K562 (cell line): ENCODE data around the gene IQCE. TPM values are rescaled to one million over a fixed set of nuclear protein-coding genes. Genes with fewer than 3 reads are reported as not detected.

Experiments used
- ATAC-seq: fragments of 200-7000 bp; cut with Tn5 transposase; 3 replicates; pipeline ENCODE4 v1.9.1; 2020; ENCODE audit warnings: moderate library complexity
- BruUV-seq: library from RNA; stranded (reverse); fragments of 400-500 nt; replicated peaks from 2 replicates; lab custom pipeline; 2021; lab: Mats Ljungman, UMichigan
- CTCF ChIA-PET: fragments of 300-600 bp; formaldehyde crosslinking; extraction: SDS; loops from one replicate; lab custom pipeline; 2021; ENCODE audit warnings: low intra/inter-chr PET ratio; lab: Yijun Ruan, JAX
- POLR2A ChIA-PET: fragments of 300-600, 350-650 bp; sonication (Branson Sonifier 250); formaldehyde crosslinking; extraction: SDS; loops from one replicate; lab custom pipeline; 2021; ENCODE audit warnings: antibody characterized with exemption, inconsistent platforms; lab: Yijun Ruan, JAX
- DNase-seq, 4 experiments: peaks; one replicate each; pipeline versions ENCODE4 v3.0.0 to v3.0.0-alpha.2; 2011 to 2018; ENCODE audit warnings: low spot score in 3 of 4, mixed read lengths in 3 of 4; ENCODE audit errors: extremely low read depth in 1 of 4
- FAIRE-seq: peaks from 2 replicates; lab custom pipeline; 2011; peaks lifted over from hg19 to GRCh38; lab: Jason Lieb, UNC
- H2AFZ ChIP-seq: 2 replicates; pipeline ENCODE4 v1.6.0; 2011; ENCODE audit warnings: low read depth, low read length, control low read depth, inconsistent platforms
- H3K27ac ChIP-seq: fragments of 200-600 bp; 3 replicates; pipeline ENCODE4 v1.8.0; 2011; ENCODE audit warnings: low read depth, mild to moderate bottlenecking, control low read depth, inconsistent platforms, low read length, moderate library complexity, mixed read lengths; ENCODE audit errors: extremely low read depth
- H3K27me3 ChIP-seq, 2 experiments: fragments of 300-600 bp in 1 of 2; 2 replicates in 1 of 2; 3 replicates in 1 of 2; pipeline versions ENCODE4 v1.6.0 to v1.8.0; 2011; ENCODE audit warnings: inconsistent platforms in 2 of 2, low read length in 2 of 2, mild to moderate bottlenecking in 1 of 2, mixed read lengths in 1 of 2, moderate library complexity in 1 of 2; ENCODE audit not compliant: control insufficient read depth in 2 of 2, insufficient read depth in 2 of 2
- H3K36me3 ChIP-seq: fragments of 300-600 bp; 3 replicates; pipeline ENCODE4 v1.8.0; 2011; ENCODE audit warnings: mild to moderate bottlenecking, low read length, inconsistent platforms; ENCODE audit not compliant: control insufficient read depth, insufficient read depth
- H3K4me1 ChIP-seq, 2 experiments: fragments of 200-600 bp in 1 of 2; replicated peaks in 1 of 2; 2 replicates in 1 of 2; 3 replicates in 1 of 2; pipeline versions ENCODE4 v1.5.1 to v1.8.0; 2011; ENCODE audit warnings: inconsistent platforms in 2 of 2, low read length in 2 of 2, mild to moderate bottlenecking in 1 of 2, mixed read lengths in 1 of 2, moderate library complexity in 1 of 2; ENCODE audit not compliant: control insufficient read depth in 2 of 2, insufficient read depth in 2 of 2
- H3K4me2 ChIP-seq: 2 replicates; pipeline ENCODE4 v1.6.1; 2011; ENCODE audit warnings: low read length, control low read depth, inconsistent platforms, mixed read lengths; ENCODE audit not compliant: insufficient read depth
- H3K4me3 ChIP-seq: fragments of 200-600 bp; sonication (generic), shearing (Covaris generic); 2 replicates; pipeline ENCODE4 v1.5.1; 2016; ENCODE audit warnings: control low read depth, inconsistent platforms
- H3K79me2 ChIP-seq: fragments of 200-600 bp; 3 replicates; pipeline ENCODE4 v1.8.0; 2011; ENCODE audit warnings: low read length, inconsistent platforms; ENCODE audit not compliant: control insufficient read depth, insufficient read depth
- H3K9ac ChIP-seq, 2 experiments: 2 replicates each; pipeline versions ENCODE4 v1.6.0 to v1.6.1; 2011; ENCODE audit warnings: low read depth in 2 of 2, low read length in 2 of 2, control low read depth in 1 of 2, inconsistent platforms in 1 of 2, mild to moderate bottlenecking in 1 of 2, mixed read lengths in 1 of 2; ENCODE audit not compliant: insufficient read depth in 1 of 2
- H3K9me1 ChIP-seq: one replicate; pipeline ENCODE4 v1.6.0; 2011; ENCODE audit warnings: inconsistent platforms, mild to moderate bottlenecking, low read length, moderate library complexity; ENCODE audit not compliant: control insufficient read depth, insufficient read depth
- H3K9me3 ChIP-seq: replicated peaks from 2 replicates; pipeline ENCODE4 v1.5.1; 2011; ENCODE audit warnings: low read depth, low read length, inconsistent platforms; ENCODE audit not compliant: control insufficient read depth, insufficient read depth
- H4K20me1 ChIP-seq: replicated peaks from 2 replicates; pipeline ENCODE4 v1.6.1; 2011; ENCODE audit warnings: low read length, inconsistent platforms, mixed read lengths; ENCODE audit not compliant: control insufficient read depth, insufficient read depth
- CC2D1A ChIP-seq: fragments of 450-650 bp; IDR thresholded peaks from 2 replicates; pipeline ENCODE4 v1.6.1; 2017; ENCODE audit warnings: mild to moderate bottlenecking
- KAT7 ChIP-seq: sonication (generic); formaldehyde crosslinking; IDR thresholded peaks from 2 replicates; pipeline ENCODE4 v1.8.0; 2022; ENCODE audit warnings: missing genetic modification reagents, mild to moderate bottlenecking, borderline replicate concordance
- NFE2 ChIP-seq: IDR thresholded peaks from 2 replicates; pipeline ENCODE4 v1.6.1; 2014; ENCODE audit warnings: antibody characterized with exemption, low read depth
- WGBS: fragments of 100-300 bp; shearing (Covaris generic); methylation state at CpG from one replicate; pipeline ENCODE4 v1.1.6; 2016; ENCODE audit warnings: low coverage, mixed read lengths; ENCODE audit not compliant: insufficient coverage; ENCODE audit errors: missing lambda C conversion rate; 5-methylcytosine and 5-hydroxymethylcytosine counted together
- in situ Hi-C: fragments of 300-500 bp; cut with MboI; formaldehyde crosslinking; loops from 4 replicates; pipeline ENCODE4 v1.15.0; 2018; ENCODE audit warnings: inconsistent platforms, mixed read lengths
- intact Hi-C: fragments of 100-400 bp; cut with micrococcal nuclease; formaldehyde crosslinking; loops from 2 replicates; pipeline ENCODE4 v1.14.2; 2022
- polyA plus RNA-seq, 8 experiments: library from polyadenylated mRNA; depleted of rRNA in 4 of 8; stranded (reverse) in 5 of 8; unstranded in 3 of 8; fragments of >200 nt; fragmentation: Nextera tagmentation in 2 of 8; fragmentation: Illumina TruSeq in 1 of 8; extraction: Ambion mirVana in 2 of 8; extraction: Trizol in 1 of 8; gene quantifications; 2 replicates each; pipeline versions ENCODE4 v1.2.1 to v1.2.3, GENCODE V29; 2011 to 2014; ENCODE audit warnings: inconsistent platforms in 1 of 8, missing spikeins in 1 of 8
- total RNA-seq, 7 experiments: library from RNA; depleted of rRNA in 6 of 7; stranded (reverse); fragments of >200 nt in 6 of 7; fragmentation: Illumina TruSeq in 2 of 7; extraction: Trizol in 2 of 7; gene quantifications; 2 replicates each; pipeline versions ENCODE4 v1.2.1 to v1.2.3, GENCODE V29; 2011 to 2021; ENCODE audit warnings: low replicate concordance in 1 of 7
- TF ChIP-seq, protein P1 (sequence below), 3 experiments: IDR thresholded peaks in 2 of 3; conservative IDR thresholded peaks in 1 of 3; 2 replicates each; pipeline ENCODE4 v1.5.1; 2011 to 2012; ENCODE audit warnings: low read length in 3 of 3, mild to moderate bottlenecking in 3 of 3, control low read depth in 2 of 3, improper control_type of control experiment in 1 of 3, inconsistent platforms in 1 of 3, low read depth in 1 of 3, mixed read lengths in 1 of 3, moderate library complexity in 1 of 3; ENCODE audit not compliant: insufficient read depth in 2 of 3
- TF ChIP-seq, protein P2 (sequence below), 2 experiments: fragments of 450-650 bp; formaldehyde crosslinking in 1 of 2; IDR thresholded peaks; 2 replicates each; pipeline versions ENCODE4 v1.4.0 to v1.6.1; 2014 to 2020; ENCODE audit warnings: mild to moderate bottlenecking in 2 of 2, borderline replicate concordance in 1 of 2, low read depth in 1 of 2

IQCE gene
- total and polyA plus RNA-seq, 9 of the 15 experiments (the other 6 are each of a cell fraction or from before 2014, with no cell fraction given), result 0.18 to 8.5 (median 4.2) TPM

DNA sequence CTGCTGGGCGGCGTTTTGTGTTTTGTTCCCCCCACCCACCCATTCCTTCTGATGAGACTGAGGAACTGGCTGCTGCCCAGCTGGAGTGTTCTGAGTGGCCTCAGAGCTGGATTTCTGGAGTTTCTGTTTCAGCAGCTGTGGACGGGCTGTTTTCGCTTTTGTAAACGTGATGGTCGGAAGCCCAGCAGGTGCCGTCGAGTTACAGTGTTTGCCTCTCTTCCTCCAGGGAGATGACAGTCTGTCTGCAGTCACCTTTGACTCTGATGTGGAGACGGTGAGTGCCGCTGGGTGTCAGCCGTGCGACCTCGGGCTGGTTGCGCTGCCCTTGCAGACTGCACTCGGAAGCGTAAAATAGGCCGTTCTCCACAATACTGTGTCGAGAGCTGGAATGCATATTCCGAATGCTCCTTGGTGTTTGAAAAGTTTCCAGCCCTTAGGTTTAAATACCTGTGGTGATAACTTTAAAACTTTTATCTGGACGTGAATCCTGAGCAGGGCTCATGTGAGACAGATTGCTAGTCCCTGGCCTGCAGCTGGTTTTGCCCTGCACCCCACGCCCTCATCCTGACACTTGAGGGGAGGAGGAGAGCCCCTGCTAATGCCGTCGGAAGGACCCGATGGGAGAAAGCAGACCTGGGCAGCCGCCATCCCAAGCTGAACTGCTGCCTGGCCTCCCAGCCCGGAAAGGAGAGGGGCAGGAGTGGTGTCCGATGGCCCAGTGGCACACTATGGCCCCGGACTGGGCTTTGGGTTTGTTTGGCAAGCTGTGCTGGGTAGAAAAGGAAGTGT, 8.3 kb downstream of the IQCE start (continued):
- TF ChIP-seq KAT7 (CRISPR knock-in tag) (no peak), NFE2 (no peak)

DNA sequence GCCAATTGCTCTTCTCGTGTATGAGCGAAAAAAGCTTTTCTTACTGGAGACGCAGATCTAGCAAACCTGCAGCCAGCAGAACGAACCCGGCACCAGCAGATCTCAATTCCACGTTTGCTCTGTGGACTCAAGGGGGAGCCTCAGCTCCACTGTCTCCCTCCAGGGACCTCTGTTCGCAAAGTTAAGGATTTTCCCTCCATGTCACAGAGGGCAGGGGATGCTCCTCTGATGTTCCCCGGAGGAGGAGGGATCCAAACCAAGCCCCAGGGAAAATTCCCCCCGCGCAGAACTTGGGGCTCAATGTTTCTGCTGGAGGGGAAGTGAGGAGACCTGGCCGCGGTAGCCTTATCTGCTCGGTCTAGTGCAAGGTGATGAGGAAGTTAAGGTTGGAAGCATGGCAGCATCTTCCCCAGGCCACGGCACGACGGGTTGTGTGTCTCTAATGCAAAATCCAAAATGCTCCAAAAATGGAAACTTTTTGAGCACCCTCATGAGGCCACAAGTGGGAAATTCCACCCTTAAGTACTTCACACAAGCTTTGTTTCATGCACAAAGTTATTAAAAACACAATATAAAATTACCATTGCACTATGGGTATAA, 9.0 kb downstream of the IQCE start:
- no peak overlapping the region for H2AFZ ChIP-seq
- H3K27ac ChIP-seq, result no peak overlapping the region
- ChIA-PET CTCF (no interaction called here), POLR2A (interaction anchor here (0.6 kb wide), 1 partner anchor 1895 kb away, joined by 3 read pairs; no protein-coding TSS in a partner anchor)
- peaks cover 12% of the 10 kb centered on the region for H4K20me1 ChIP-seq
- H3K27me3 ChIP-seq, result no peaks in the 10 kb centered on the region
- intact Hi-C loops (loop anchor here (5.0 to 10.0 kb wide), 3 partner anchors 87 to 117 kb away; partner anchors contain the start of genes AMZ1 and GRIFIN), in situ Hi-C loops (no loop called here)
- no peak overlapping the region for H3K4me3 ChIP-seq
- no peak overlapping the region for H3K4me2 ChIP-seq
- WGBS, result 45% methylated on average over 16 of the region's 16 CpGs
- H3K79me2 ChIP-seq, result no peaks in the 10 kb centered on the region
- DNase-seq (peak in 2 of 4 experiments; percentile 26 to 31), ATAC-seq (peak; percentile 78), FAIRE-seq (peak; percentile 62)
- H3K9me3 ChIP-seq, result no peaks in the 10 kb centered on the region
- no TSS peak for BruUV-seq
- no peaks in the 10 kb centered on the region; the same call in 2 of the 3 replicates for H3K36me3 ChIP-seq
- peaks cover 12 to 14% of the 10 kb centered on the region in 2 experiments; a peak in 4 of 5 replicates for H3K4me1 ChIP-seq
- peak overlapping the region in 1 of 2 experiments; percentile 49; a peak in 1 of 4 replicates for H3K9ac ChIP-seq
- no peaks in the 10 kb centered on the region for H3K9me1 ChIP-seq
- TF ChIP-seq, protein P1, sequence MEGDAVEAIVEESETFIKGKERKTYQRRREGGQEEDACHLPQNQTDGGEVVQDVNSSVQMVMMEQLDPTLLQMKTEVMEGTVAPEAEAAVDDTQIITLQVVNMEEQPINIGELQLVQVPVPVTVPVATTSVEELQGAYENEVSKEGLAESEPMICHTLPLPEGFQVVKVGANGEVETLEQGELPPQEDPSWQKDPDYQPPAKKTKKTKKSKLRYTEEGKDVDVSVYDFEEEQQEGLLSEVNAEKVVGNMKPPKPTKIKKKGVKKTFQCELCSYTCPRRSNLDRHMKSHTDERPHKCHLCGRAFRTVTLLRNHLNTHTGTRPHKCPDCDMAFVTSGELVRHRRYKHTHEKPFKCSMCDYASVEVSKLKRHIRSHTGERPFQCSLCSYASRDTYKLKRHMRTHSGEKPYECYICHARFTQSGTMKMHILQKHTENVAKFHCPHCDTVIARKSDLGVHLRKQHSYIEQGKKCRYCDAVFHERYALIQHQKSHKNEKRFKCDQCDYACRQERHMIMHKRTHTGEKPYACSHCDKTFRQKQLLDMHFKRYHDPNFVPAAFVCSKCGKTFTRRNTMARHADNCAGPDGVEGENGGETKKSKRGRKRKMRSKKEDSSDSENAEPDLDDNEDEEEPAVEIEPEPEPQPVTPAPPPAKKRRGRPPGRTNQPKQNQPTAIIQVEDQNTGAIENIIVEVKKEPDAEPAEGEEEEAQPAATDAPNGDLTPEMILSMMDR (IDR thresholded peaks at IDR 0.05 in 2 of 3, conservative IDR thresholded peaks at IDR 0.05 in 1 of 3; ENCODE audit: insufficient read depth in 2 of 3, low read depth in 1 of 3, low read length in 3 of 3), result peak; percentile 61 to 68 (median 66)
- TF ChIP-seq CC2D1A, result 0 out of 2 replicates have a peak, but pooled peaks have one; percentile 26
- TF ChIP-seq, protein P2, sequence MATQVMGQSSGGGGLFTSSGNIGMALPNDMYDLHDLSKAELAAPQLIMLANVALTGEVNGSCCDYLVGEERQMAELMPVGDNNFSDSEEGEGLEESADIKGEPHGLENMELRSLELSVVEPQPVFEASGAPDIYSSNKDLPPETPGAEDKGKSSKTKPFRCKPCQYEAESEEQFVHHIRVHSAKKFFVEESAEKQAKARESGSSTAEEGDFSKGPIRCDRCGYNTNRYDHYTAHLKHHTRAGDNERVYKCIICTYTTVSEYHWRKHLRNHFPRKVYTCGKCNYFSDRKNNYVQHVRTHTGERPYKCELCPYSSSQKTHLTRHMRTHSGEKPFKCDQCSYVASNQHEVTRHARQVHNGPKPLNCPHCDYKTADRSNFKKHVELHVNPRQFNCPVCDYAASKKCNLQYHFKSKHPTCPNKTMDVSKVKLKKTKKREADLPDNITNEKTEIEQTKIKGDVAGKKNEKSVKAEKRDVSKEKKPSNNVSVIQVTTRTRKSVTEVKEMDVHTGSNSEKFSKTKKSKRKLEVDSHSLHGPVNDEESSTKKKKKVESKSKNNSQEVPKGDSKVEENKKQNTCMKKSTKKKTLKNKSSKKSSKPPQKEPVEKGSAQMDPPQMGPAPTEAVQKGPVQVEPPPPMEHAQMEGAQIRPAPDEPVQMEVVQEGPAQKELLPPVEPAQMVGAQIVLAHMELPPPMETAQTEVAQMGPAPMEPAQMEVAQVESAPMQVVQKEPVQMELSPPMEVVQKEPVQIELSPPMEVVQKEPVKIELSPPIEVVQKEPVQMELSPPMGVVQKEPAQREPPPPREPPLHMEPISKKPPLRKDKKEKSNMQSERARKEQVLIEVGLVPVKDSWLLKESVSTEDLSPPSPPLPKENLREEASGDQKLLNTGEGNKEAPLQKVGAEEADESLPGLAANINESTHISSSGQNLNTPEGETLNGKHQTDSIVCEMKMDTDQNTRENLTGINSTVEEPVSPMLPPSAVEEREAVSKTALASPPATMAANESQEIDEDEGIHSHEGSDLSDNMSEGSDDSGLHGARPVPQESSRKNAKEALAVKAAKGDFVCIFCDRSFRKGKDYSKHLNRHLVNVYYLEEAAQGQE (IDR thresholded peaks at IDR 0.05; ENCODE audit: borderline replicate concordance), result peak; percentile 36; the same call in 1 of the 2 replicates
- TF ChIP-seq, protein P2 (CRISPR knock-in tag; IDR thresholded peaks at IDR 0.05; ENCODE audit: low read depth), result no peak
